Nephron (organoid): ENCODE results near the gene TSPAN11.

Experiments
- H3K27ac Mint-ChIP-seq, 3 experiments: 2 replicates each; pipeline ENCODE4 v1.8.0; 2020; ENCODE audit warnings: mixed read lengths in 3 of 3, mild to moderate bottlenecking in 2 of 3, moderate library complexity in 1 of 3
- H3K27me3 Mint-ChIP-seq: 2 replicates; pipeline ENCODE4 v1.8.0; 2021; ENCODE audit warnings: low read depth, mild to moderate bottlenecking, moderate library complexity, mixed read lengths
- H3K36me3 Mint-ChIP-seq: 2 replicates; pipeline ENCODE4 v1.8.0; 2020; ENCODE audit warnings: low read depth, mixed read lengths
- H3K4me1 Mint-ChIP-seq: 2 replicates; pipeline ENCODE4 v1.8.0; 2020; ENCODE audit warnings: mixed read lengths
- H3K4me3 Mint-ChIP-seq, 3 experiments: 2 replicates each; pipeline ENCODE4 v1.8.0; 2020; ENCODE audit warnings: mild to moderate bottlenecking in 3 of 3, mixed read lengths in 3 of 3, moderate library complexity in 2 of 3
- H3K9me3 Mint-ChIP-seq: 2 replicates; pipeline ENCODE4 v1.8.0; 2020; ENCODE audit warnings: mixed read lengths
- TF ChIP-seq, protein P1 (sequence below), 3 experiments: fragments of 200-600 bp; sonication (generic); IDR thresholded peaks; one replicate each; pipeline ENCODE4 v1.5.0; 2021; ENCODE audit warnings: antibody characterized with exemption in 3 of 3; ENCODE audit not compliant: unreplicated experiment in 3 of 3

The TSPAN11 gene

DNA sequence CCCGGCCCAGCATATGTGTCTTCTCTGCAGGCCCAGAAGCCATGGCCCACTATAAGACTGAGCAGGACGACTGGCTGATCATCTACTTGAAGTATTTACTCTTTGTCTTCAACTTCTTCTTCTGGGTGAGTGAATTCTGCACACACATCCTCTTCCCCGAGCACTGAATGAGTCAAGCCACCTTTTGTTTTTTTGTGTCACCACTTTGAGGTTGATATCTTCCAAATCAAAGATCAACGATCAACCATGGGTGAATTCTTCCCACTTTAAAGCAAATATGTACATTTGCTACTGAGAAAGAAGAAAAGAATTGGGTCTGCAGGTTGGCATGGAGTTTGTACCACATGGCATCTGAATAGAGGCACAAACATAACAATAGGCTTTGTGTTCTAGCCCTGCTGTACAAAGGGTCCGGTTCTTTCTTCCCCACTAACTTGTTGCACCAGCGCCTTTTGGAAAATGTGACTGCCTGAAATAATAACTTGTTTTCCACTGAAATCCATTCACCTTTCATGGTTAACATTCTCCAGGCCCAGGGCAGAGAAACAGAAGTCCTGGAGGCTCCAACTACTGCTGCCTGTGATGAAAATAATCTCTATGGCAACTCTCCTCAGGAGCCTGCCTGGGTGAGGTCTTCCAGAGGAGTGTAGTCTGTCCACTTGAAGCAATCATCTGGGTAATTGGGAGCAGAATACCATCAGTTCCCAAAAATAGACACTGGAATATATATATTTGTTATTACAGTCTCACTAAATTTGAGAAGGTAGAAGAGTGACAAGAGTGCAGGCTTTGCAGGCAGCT, 27.6 kb downstream of the TSPAN11 start:
- Mint-ChIP-seq H3K4me1 (no peaks in the 10 kb centered on the region), H3K36me3 (peaks cover 4% of the 10 kb centered on the region), H3K4me3 (no peak overlapping the region), H3K27ac (no peak overlapping the region), H3K9me3 (no peaks in the 10 kb centered on the region), H3K27me3 (no peaks in the 10 kb centered on the region)
- TF ChIP-seq, protein P1, sequence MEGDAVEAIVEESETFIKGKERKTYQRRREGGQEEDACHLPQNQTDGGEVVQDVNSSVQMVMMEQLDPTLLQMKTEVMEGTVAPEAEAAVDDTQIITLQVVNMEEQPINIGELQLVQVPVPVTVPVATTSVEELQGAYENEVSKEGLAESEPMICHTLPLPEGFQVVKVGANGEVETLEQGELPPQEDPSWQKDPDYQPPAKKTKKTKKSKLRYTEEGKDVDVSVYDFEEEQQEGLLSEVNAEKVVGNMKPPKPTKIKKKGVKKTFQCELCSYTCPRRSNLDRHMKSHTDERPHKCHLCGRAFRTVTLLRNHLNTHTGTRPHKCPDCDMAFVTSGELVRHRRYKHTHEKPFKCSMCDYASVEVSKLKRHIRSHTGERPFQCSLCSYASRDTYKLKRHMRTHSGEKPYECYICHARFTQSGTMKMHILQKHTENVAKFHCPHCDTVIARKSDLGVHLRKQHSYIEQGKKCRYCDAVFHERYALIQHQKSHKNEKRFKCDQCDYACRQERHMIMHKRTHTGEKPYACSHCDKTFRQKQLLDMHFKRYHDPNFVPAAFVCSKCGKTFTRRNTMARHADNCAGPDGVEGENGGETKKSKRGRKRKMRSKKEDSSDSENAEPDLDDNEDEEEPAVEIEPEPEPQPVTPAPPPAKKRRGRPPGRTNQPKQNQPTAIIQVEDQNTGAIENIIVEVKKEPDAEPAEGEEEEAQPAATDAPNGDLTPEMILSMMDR (IDR thresholded peaks at IDR 0.05; ENCODE audit: unreplicated experiment in 3 of 3) = no peak

DNA sequence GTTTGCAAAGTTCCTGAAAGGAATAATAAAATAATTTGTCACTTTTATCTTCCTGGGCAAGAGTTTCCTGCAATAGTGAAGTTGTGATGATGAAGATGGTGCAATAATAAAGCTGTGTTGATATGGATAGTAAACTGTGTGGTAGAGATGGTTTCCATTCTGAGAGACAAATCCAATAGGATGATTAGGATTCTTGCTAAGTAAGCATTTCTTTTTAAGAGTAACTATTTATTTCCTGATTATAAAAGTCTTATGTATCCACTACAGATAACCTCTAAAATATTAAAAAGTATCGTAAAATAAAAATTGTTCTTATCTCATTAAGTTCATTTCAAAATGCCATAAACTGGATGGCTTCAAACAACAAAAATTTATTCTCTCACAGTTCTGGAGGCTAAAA, 28.7 kb downstream of the TSPAN11 start:
- peaks cover 3% of the 10 kb centered on the region for H3K27me3 Mint-ChIP-seq
- no peak overlapping the region for H3K4me3 Mint-ChIP-seq
- no peaks in the 10 kb centered on the region for H3K4me1 Mint-ChIP-seq
- H3K27ac Mint-ChIP-seq = no peak overlapping the region
- no peaks in the 10 kb centered on the region for H3K9me3 Mint-ChIP-seq
- no peaks in the 10 kb centered on the region for H3K36me3 Mint-ChIP-seq
- TF ChIP-seq, protein P1 (IDR thresholded peaks at IDR 0.05; ENCODE audit: unreplicated experiment in 3 of 3) = no peak

DNA sequence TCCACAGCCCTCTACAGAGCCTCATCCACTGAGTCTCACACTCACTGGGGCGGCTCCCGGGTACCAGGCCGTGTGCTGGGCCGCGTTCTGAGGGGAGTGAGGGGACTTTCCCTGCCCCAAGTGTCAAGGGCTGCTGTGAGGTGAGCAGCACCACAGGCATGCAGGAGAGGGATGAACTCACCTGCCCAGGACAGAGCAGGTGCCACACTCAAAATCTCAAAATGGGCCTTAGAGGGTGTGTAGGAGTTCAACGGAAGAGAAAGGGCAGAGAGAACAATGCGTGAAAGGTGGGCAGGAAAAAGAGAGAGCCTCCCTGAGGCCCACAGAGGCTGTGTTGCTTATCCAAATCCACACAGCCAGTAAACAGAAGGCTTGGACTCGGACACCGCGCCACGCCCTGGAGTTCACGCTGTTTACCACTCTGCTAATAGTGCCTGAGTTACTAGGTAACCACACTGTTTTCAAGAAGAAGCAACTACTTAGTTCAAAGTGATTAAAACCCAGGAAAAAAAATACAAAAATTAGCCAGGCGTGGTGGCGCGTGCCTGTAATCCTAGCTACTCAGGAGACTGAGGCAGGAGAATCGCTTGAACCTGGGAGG, 32.7 kb downstream of the TSPAN11 start:
- Mint-ChIP-seq H3K4me3 (no peak overlapping the region), H3K27me3 (peaks cover 3% of the 10 kb centered on the region), H3K9me3 (no peaks in the 10 kb centered on the region), H3K4me1 (no peaks in the 10 kb centered on the region), H3K27ac (no peak overlapping the region), H3K36me3 (no peaks in the 10 kb centered on the region)
- TF ChIP-seq, protein P1 (IDR thresholded peaks at IDR 0.05; ENCODE audit: unreplicated experiment in 3 of 3) = no peak

DNA sequence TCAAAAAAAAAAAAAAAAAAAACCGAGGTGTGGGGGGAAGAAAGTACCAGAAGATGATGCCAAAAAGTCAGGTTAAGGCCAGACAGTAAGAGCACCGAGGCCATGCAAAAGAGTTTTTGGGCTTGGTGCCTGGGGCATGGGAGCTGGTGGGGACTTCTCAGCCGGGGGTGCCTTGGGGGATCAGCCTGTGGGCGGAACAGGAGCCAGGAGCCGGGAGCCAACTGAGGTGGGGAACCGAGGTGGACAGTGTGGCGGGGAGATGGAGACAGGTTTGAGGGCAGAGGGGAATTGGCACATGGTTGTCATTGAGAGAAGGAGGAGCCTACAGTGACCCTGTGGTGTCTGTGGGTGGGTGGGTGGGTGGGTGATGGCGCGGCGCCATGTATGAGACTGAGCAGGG, 33.2 kb downstream of the TSPAN11 start:
- H3K4me3 Mint-ChIP-seq = no peak overlapping the region
- TF ChIP-seq, protein P1 (IDR thresholded peaks at IDR 0.05; ENCODE audit: unreplicated experiment in 3 of 3) = no peak
- peaks cover 3% of the 10 kb centered on the region for H3K27me3 Mint-ChIP-seq
- no peaks in the 10 kb centered on the region for H3K36me3 Mint-ChIP-seq
- no peaks in the 10 kb centered on the region for H3K9me3 Mint-ChIP-seq
- H3K4me1 Mint-ChIP-seq = no peaks in the 10 kb centered on the region
- no peak overlapping the region for H3K27ac Mint-ChIP-seq

DNA sequence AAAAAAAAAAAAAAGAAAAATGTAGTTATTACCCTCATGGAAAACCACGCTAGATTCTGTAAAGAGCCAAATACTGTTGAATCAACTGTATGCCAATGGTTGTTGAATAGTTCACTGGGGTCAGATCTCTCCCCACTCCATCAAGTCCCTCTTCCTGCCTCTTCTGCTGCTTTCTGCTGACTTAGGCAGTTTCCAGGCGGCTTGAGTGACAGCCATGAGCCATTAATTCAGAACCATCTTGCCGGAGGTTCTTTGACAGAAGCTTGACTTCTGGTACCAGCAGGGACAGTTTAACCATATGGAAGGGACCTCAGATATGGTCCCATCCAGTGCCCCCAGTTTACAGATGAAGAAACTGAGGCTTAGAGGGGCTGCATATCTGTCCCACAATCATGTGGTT, 34.5 kb downstream of the TSPAN11 start:
- no peaks in the 10 kb centered on the region for H3K36me3 Mint-ChIP-seq

More for the DNA sequence above, 34.5 kb downstream of the TSPAN11 start:
- Mint-ChIP-seq H3K27me3 (peaks cover 3% of the 10 kb centered on the region), H3K4me3 (no peak overlapping the region), H3K9me3 (no peaks in the 10 kb centered on the region), H3K4me1 (no peaks in the 10 kb centered on the region), H3K27ac (no peak overlapping the region)
- TF ChIP-seq, protein P1 (IDR thresholded peaks at IDR 0.05; ENCODE audit: unreplicated experiment in 3 of 3) = no peak
